Activated naive CD4-positive, alpha-beta T cell treated with anti-CD3 and anti-CD28 coated beads, Interleukin-2, amount 50 U/mL, for 24 hours (primary cell): Measurements from ENCODE around the gene HORMAD2.
"Not testable (repeated sequence)": the region's sequence is repeated elsewhere in the genome, so short reads cannot be mapped to it uniquely, and the experiment has no call there.

Experiments
- H3K27ac Mint-ChIP-seq: one replicate; pipeline ENCODE4 v1.8.0; 2021; ENCODE audit warnings: mild to moderate bottlenecking, mixed read lengths
- H3K27me3 Mint-ChIP-seq: one replicate; pipeline ENCODE4 v1.8.0; 2021; ENCODE audit warnings: mixed read lengths
- H3K36me3 Mint-ChIP-seq: one replicate; pipeline ENCODE4 v1.8.0; 2021; ENCODE audit warnings: mixed read lengths
- H3K4me1 Mint-ChIP-seq: one replicate; pipeline ENCODE4 v1.8.0; 2021; ENCODE audit warnings: mixed read lengths
- H3K4me3 Mint-ChIP-seq: one replicate; pipeline ENCODE4 v1.8.0; 2021; ENCODE audit warnings: mild to moderate bottlenecking, mixed read lengths
- H3K9me3 Mint-ChIP-seq: one replicate; pipeline ENCODE4 v1.8.0; 2021; ENCODE audit warnings: mixed read lengths

HORMAD2 gene

GRCh38 chr22:30078320-30079311, 1.6 kb upstream of the HORMAD2 start:
- Mint-ChIP-seq H3K27ac (peak overlapping the region; percentile 91), H3K4me3 (peak overlapping the region; percentile 73), H3K9me3 (no peaks in the 10 kb centered on the region), H3K36me3 (no peaks in the 10 kb centered on the region), H3K4me1 (peaks cover 8% of the 10 kb centered on the region), H3K27me3 (peaks cover 3% of the 10 kb centered on the region)

GRCh38 chr22:30080805-30081204, 541 bp downstream of the HORMAD2 start:
- H3K27me3 Mint-ChIP-seq: peaks cover 3% of the 10 kb centered on the region
- no peaks in the 10 kb centered on the region for H3K36me3 Mint-ChIP-seq
- no peak overlapping the region for H3K4me3 Mint-ChIP-seq
- H3K4me1 Mint-ChIP-seq: peaks cover 8% of the 10 kb centered on the region
- H3K9me3 Mint-ChIP-seq: no peaks in the 10 kb centered on the region
- H3K27ac Mint-ChIP-seq: no peak overlapping the region

GRCh38 chr22:30086496-30086895, 6.2 kb downstream of the HORMAD2 start:
- Mint-ChIP-seq H3K27me3 (no peaks in the 10 kb centered on the region), H3K9me3 (no peaks in the 10 kb centered on the region), H3K27ac (no peak overlapping the region), H3K4me1 (peaks cover 8% of the 10 kb centered on the region), H3K4me3 (no peak overlapping the region), H3K36me3 (no peaks in the 10 kb centered on the region)

- H3K9me3 Mint-ChIP-seq, H3K4me3 Mint-ChIP-seq, H3K27me3 Mint-ChIP-seq, H3K4me1 Mint-ChIP-seq, H3K36me3 Mint-ChIP-seq: not testable (repeated sequence)
- peak overlapping the region; percentile 13 for H3K27ac Mint-ChIP-seq
Observed at GRCh38 chr22:30087037-30087436, 6.8 kb downstream of the HORMAD2 start.

- Mint-ChIP-seq H3K9me3 (no peaks in the 10 kb centered on the region), H3K4me1 (peaks cover 8% of the 10 kb centered on the region), H3K4me3 (no peak overlapping the region), H3K27me3 (peaks cover 1% of the 10 kb centered on the region), H3K27ac (no peak overlapping the region), H3K36me3 (no peaks in the 10 kb centered on the region)
Observed at GRCh38 chr22:30087611-30088010, 7.3 kb downstream of the HORMAD2 start.

GRCh38 chr22:30088468-30088867, 8.2 kb downstream of the HORMAD2 start:
- Mint-ChIP-seq H3K36me3 (no peaks in the 10 kb centered on the region), H3K4me3 (no peak overlapping the region), H3K27ac (no peak overlapping the region), H3K4me1 (peaks cover 8% of the 10 kb centered on the region), H3K27me3 (peaks cover 3% of the 10 kb centered on the region), H3K9me3 (no peaks in the 10 kb centered on the region)

- peaks cover 5% of the 10 kb centered on the region for H3K27me3 Mint-ChIP-seq
- H3K27ac Mint-ChIP-seq: no peak overlapping the region
- no peaks in the 10 kb centered on the region for H3K36me3 Mint-ChIP-seq
- H3K4me3 Mint-ChIP-seq: no peak overlapping the region
- H3K4me1 Mint-ChIP-seq: peaks cover 8% of the 10 kb centered on the region
- H3K9me3 Mint-ChIP-seq: no peaks in the 10 kb centered on the region
Observed at GRCh38 chr22:30089655-30089974, 9.4 kb downstream of the HORMAD2 start.

GRCh38 chr22:30092686-30093085, 12.4 kb downstream of the HORMAD2 start:
- Mint-ChIP-seq H3K36me3 (no peaks in the 10 kb centered on the region), H3K4me3 (no peak overlapping the region), H3K27me3 (peaks cover 5% of the 10 kb centered on the region), H3K4me1 (no peaks in the 10 kb centered on the region), H3K27ac (no peak overlapping the region), H3K9me3 (no peaks in the 10 kb centered on the region)

GRCh38 chr22:30094804-30095203, 14.5 kb downstream of the HORMAD2 start:
- peaks cover 5% of the 10 kb centered on the region for H3K27me3 Mint-ChIP-seq
- no peak overlapping the region for H3K27ac Mint-ChIP-seq
- peaks cover under 1% of the 10 kb centered on the region for H3K4me1 Mint-ChIP-seq
- no peak overlapping the region for H3K4me3 Mint-ChIP-seq
- no peaks in the 10 kb centered on the region for H3K9me3 Mint-ChIP-seq
- no peaks in the 10 kb centered on the region for H3K36me3 Mint-ChIP-seq

- Mint-ChIP-seq H3K4me1 (peaks cover 15% of the 10 kb centered on the region), H3K4me3 (no peak overlapping the region), H3K9me3 (no peaks in the 10 kb centered on the region), H3K27me3 (peaks cover 3% of the 10 kb centered on the region), H3K36me3 (no peaks in the 10 kb centered on the region), H3K27ac (no peak overlapping the region)
Observed at GRCh38 chr22:30097861-30098260, 17.6 kb downstream of the HORMAD2 start.

- H3K27me3 Mint-ChIP-seq, H3K9me3 Mint-ChIP-seq, H3K4me3 Mint-ChIP-seq, H3K36me3 Mint-ChIP-seq: not testable (repeated sequence)
- Mint-ChIP-seq H3K4me1 (peaks cover 33% of the 10 kb centered on the region), H3K27ac (peak overlapping the region; percentile 6)
Observed at GRCh38 chr22:30100770-30101169, 20.5 kb downstream of the HORMAD2 start.

GRCh38 chr22:30104501-30105156, 24.4 kb downstream of the HORMAD2 start:
- no peaks in the 10 kb centered on the region for H3K27me3 Mint-ChIP-seq
- peaks cover 37% of the 10 kb centered on the region for H3K4me1 Mint-ChIP-seq
- H3K27ac Mint-ChIP-seq: peak overlapping the region; percentile 41
- no peaks in the 10 kb centered on the region for H3K9me3 Mint-ChIP-seq
- H3K4me3 Mint-ChIP-seq: no peak overlapping the region
- H3K36me3 Mint-ChIP-seq: no peaks in the 10 kb centered on the region

- no peak overlapping the region for H3K27ac Mint-ChIP-seq
Observed at GRCh38 chr22:30105483-30105882, 25.2 kb downstream of the HORMAD2 start.

GRCh38 chr22:30113494-30113893, 33.2 kb downstream of the HORMAD2 start:
- Mint-ChIP-seq H3K27me3 (no peaks in the 10 kb centered on the region), H3K9me3 (no peaks in the 10 kb centered on the region), H3K4me3 (no peak overlapping the region), H3K4me1 (peaks cover 9% of the 10 kb centered on the region), H3K27ac (no peak overlapping the region), H3K36me3 (no peaks in the 10 kb centered on the region)

More at GRCh38 chr22:30105483-30105882, 25.2 kb downstream of the HORMAD2 start:
- Mint-ChIP-seq H3K4me1 (peaks cover 30% of the 10 kb centered on the region), H3K27me3 (no peaks in the 10 kb centered on the region), H3K9me3 (no peaks in the 10 kb centered on the region), H3K4me3 (no peak overlapping the region), H3K36me3 (no peaks in the 10 kb centered on the region)

- Mint-ChIP-seq H3K4me3 (no peak overlapping the region), H3K4me1 (peaks cover 7% of the 10 kb centered on the region), H3K9me3 (no peaks in the 10 kb centered on the region), H3K27ac (no peak overlapping the region), H3K27me3 (no peaks in the 10 kb centered on the region), H3K36me3 (no peaks in the 10 kb centered on the region)
Observed at GRCh38 chr22:30114361-30114760, 34.1 kb downstream of the HORMAD2 start.

GRCh38 chr22:30115705-30116104, 35.4 kb downstream of the HORMAD2 start:
- Mint-ChIP-seq H3K4me3 (no peak overlapping the region), H3K9me3 (no peaks in the 10 kb centered on the region), H3K36me3 (no peaks in the 10 kb centered on the region), H3K27ac (no peak overlapping the region), H3K27me3 (no peaks in the 10 kb centered on the region), H3K4me1 (peaks cover 7% of the 10 kb centered on the region)
